IPS DF 6.9 (cell line): ENCODE data around the gene STARD9.
A peak's percentile ranks its signal among the peaks of the same experiment; 100 is the strongest.

ENCODE experiments used
- DNase-seq: peaks from one replicate; pipeline ENCODE4 v3.0.0-alpha.2; 2013; ENCODE audit warnings: low read depth, low spot score
- H3K27ac ChIP-seq: one replicate; pipeline ENCODE4 v1.5.1; 2013; ENCODE audit warnings: low read length, control low read depth
- H3K27me3 ChIP-seq: 2 replicates; pipeline ENCODE4 v1.6.1; 2013; ENCODE audit warnings: mild to moderate bottlenecking, low read length; ENCODE audit not compliant: control insufficient read depth, insufficient read depth
- H3K36me3 ChIP-seq: 2 replicates; pipeline ENCODE4 v1.6.1; 2013; ENCODE audit warnings: low read length; ENCODE audit not compliant: control insufficient read depth, insufficient read depth
- H3K4me1 ChIP-seq: 2 replicates; pipeline ENCODE4 v1.6.1; 2013; ENCODE audit warnings: low read length; ENCODE audit not compliant: control insufficient read depth, insufficient read depth
- H3K4me3 ChIP-seq: 2 replicates; pipeline ENCODE4 v1.5.1; 2013; ENCODE audit warnings: mild to moderate bottlenecking, low read length
- H3K9me3 ChIP-seq: 2 replicates; pipeline ENCODE4 v1.6.1; 2013; ENCODE audit warnings: low read length, inconsistent platforms; ENCODE audit not compliant: control insufficient read depth, insufficient read depth
- WGBS: extraction: QIAGEN DNeasy Blood & Tissue Kit; methylation state at CpG from one replicate; pipeline ENCODE4 v1.1.7; 2013; ENCODE audit warnings: mixed read lengths, missing lambda C conversion rate; ENCODE audit not compliant: insufficient read length, insufficient coverage; 5-methylcytosine and 5-hydroxymethylcytosine counted together

STARD9 gene

DNA sequence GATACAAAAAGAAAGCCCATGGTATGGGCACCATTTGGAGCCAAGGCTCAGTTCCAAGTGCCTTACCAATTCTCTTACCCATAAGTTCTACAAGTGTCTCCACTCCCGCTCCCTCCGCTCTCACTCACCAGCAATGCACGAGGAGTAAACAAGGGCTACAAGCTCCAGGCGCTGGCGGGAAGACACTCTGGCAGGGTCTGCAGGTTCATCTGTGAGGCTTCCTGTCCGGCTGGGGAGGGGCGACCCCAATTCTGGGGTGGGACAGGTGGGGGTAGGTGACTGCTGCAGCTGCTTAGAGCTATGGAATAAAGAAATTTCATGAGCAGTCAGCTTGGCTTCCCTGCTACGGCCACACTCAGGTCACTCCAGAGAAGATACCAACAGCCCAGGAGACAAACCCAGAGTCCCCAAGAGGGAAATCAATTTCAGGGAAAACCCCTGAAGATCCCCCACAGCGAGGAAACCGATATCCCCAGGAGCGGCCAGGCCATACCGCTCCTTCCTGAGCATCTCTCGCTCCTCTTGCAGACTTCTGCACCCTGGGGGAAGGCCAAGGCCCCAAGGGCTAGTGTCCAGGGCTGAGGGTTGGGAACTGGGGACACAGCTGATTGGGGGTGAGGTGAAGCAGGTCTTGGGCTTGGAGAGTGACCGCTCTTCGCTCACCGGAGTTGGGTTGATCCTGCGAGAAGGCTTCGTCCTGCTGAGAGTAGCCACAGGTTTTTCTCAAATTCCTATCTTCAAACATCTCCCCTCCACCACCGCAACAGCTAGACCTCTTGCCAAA lies 160.2 kb downstream of the STARD9 start:
- Histone ChIP-seq H3K27ac (no peak overlapping the region), H3K27me3 (no peaks in the 10 kb centered on the region), H3K36me3 (peaks cover 14% of the 10 kb centered on the region; the same call in 1 of the 2 replicates), H3K4me1 (no peaks in the 10 kb centered on the region), H3K9me3 (no peaks in the 10 kb centered on the region), H3K4me3 (peak overlapping the region; percentile 62; the same call in 1 of the 2 replicates)
- 100% methylated on average over 1 of the region's 19 CpGs for WGBS
- no peak for DNase-seq

DNA sequence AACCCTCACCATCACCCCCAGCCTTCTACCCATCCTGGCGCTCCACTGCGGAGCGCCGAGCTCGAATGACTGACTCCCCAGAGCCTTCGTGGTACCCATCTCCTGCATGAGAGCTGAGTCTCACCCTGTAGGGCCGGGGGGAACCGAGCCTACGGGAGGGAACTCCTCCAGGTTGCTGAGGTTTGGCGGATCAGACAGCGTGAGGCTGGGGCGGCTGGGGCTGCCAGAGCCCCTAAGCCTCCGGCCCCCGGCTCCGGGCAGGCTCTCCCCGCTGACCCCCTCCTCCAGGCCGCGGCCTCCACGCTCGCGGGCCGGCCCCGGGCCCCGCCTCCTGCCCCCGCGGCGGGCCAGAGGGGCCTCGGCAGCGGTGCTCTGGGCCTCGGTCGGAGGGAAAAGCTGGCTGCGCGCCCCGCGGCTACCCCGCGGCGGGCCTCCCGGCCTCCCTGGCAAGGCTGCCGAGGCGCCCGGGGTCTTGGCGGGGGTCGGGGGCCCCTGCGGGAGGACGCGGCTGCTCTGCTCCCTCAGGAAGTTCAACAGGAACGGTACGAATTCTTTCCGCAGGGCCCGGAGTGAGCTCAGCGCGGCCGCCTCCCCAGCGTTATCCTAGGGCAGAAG lies 160.9 kb downstream of the STARD9 start:
- H3K27ac ChIP-seq: no peak overlapping the region
- no peak for DNase-seq
- H3K27me3 ChIP-seq: no peaks in the 10 kb centered on the region
- no peaks in the 10 kb centered on the region for H3K4me1 ChIP-seq
- no CpG with 5 or more reads among the region's 55 CpGs for WGBS
- H3K4me3 ChIP-seq: peak overlapping the region; percentile 62
- peaks cover 14% of the 10 kb centered on the region; the same call in 1 of the 2 replicates for H3K36me3 ChIP-seq
- H3K9me3 ChIP-seq: no peaks in the 10 kb centered on the region

DNA sequence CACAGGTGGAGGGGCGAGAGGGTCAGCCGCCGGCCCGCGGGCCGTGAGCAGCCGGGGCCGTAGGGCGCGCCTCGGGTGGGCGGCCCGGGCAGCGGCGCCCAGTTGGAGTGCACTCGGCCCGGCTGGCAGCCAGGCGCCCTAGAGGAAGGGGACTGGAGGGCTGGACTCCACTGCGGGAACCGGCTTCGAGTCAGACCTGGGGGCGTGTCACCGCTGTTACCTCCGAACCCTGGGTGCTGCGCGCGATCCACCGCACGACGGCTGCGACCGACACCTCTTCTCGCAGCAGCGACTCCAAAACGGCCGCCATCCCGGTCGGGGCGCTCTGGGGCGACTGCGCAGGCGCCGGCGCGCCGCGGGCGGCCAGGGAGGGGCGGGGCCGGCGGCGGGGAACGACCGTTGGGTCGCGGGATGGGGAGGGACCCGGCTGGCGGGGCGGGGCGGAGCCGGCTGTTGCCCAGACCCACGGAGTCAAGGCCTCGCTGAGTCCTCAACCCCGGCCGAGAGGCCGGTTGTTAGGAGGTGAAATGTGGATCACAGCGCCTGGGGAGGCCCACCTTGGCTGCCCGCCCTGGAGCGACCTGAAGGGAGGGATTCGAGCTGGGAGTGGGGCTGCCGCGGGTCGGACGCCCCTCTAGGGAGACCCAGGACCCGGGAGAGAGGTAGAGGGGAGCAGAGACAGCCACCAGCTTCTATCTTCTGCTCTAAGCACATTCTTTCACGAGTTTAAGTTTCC lies 161.6 kb downstream of the STARD9 start, which contains the start of gene CDAN1:
TSS of gene CDAN1 (minus strand) at position 336 of the 736 bp plus-strand sequence. CDS start at position 310, 26 bp downstream.
- Histone ChIP-seq H3K4me3 (peak within 1 kb of the TSS; percentile 62), H3K36me3 (peaks cover 14% of the 10 kb centered on the region; the same call in 1 of the 2 replicates), H3K9me3 (no peaks in the 10 kb centered on the region), H3K27me3 (no peaks in the 10 kb centered on the region), H3K4me1 (no peaks in the 10 kb centered on the region), H3K27ac (no peak within 1 kb of the TSS)
- peak; percentile 48 for DNase-seq
- no CpG with 5 or more reads among the region's 76 CpGs for WGBS

DNA sequence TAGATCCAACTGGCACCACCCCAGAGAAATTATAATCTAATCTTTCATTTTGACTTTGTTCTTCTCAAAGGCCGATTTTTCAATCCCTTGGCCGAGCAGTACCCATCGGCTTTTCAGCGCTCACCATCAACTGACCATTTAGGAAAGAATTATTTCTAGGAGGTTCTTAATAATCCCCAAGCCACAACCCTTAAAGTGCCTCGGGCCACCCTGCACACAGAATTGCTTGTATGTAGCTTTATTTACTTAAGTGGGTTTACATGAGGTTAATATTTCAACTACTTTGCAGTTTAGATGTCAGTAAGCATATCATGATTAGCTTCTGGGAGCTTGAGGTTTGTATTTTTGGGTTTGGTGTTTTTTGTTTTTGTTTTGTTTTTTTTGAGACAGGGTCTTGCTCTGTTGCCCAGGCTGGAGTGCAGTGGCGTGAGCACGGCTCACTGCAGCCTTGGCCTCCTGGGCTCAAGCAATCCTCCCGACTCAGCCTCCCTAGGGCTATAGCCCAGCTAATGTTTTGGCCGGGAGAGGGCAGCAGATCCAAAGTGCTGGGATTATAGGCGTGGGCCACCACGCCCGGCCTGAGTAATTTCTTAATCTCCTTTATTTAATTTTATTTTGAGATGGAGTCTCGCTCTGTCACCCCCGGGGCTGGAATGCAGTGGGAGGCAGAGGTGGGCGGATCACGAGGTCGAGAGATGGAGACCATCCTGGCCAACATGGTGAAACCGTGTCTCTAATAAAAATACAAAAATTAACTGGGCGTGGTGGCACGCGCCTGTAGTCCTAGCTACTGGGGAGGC lies 162.3 kb downstream of the STARD9 start:
- WGBS: no CpG with 5 or more reads among the region's 21 CpGs
- Histone ChIP-seq H3K27ac (no peak overlapping the region), H3K9me3 (no peaks in the 10 kb centered on the region), H3K36me3 (peaks cover 7% of the 10 kb centered on the region; the same call in 1 of the 2 replicates), H3K27me3 (no peaks in the 10 kb centered on the region), H3K4me3 (no peak overlapping the region; the same call in 1 of the 2 replicates), H3K4me1 (no peaks in the 10 kb centered on the region)
- no peak for DNase-seq

DNA sequence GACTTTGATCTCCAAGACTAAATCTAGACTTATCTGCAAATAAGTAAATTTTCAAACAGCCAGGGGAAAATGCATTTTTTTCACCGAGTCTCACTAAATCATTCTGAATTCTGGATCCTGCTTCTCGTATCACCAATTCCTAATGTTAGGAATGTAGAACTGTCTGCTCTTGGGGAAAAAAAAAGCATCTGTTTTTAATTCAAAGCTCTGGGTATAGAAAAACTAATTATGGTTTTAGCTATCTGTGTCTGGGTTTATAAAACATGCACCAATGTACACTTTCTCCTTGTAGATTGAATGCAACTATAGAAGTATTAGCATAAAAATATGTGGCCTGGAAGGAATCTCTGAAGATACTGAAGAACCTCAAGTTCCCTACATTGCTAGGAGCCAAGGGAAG lies 166.3 kb downstream of the STARD9 start:
- Histone ChIP-seq H3K9me3 (no peaks in the 10 kb centered on the region), H3K27me3 (no peaks in the 10 kb centered on the region), H3K27ac (no peak overlapping the region), H3K4me3 (no peak overlapping the region), H3K36me3 (peaks cover 3% of the 10 kb centered on the region; the same call in 1 of the 2 replicates), H3K4me1 (no peaks in the 10 kb centered on the region)
- no peak for DNase-seq
- no CpG with 5 or more reads among the region's 2 CpGs for WGBS

GRCh38 chr15:42742149-42742548 lies 166.7 kb downstream of the STARD9 start:
- no peaks in the 10 kb centered on the region for H3K27me3 ChIP-seq
- no peak for DNase-seq
- H3K4me1 ChIP-seq: no peaks in the 10 kb centered on the region
- H3K36me3 ChIP-seq: peaks cover 3% of the 10 kb centered on the region; the same call in 1 of the 2 replicates
- H3K4me3 ChIP-seq: no peak overlapping the region
- no peak overlapping the region for H3K27ac ChIP-seq
- WGBS: no CpG with 5 or more reads among the region's 4 CpGs
- H3K9me3 ChIP-seq: no peaks in the 10 kb centered on the region

GRCh38 chr15:42744195-42744594 lies 168.8 kb downstream of the STARD9 start:
- Histone ChIP-seq H3K36me3 (peaks cover 3% of the 10 kb centered on the region; the same call in 1 of the 2 replicates), H3K27me3 (no peaks in the 10 kb centered on the region), H3K27ac (no peak overlapping the region), H3K9me3 (no peaks in the 10 kb centered on the region), H3K4me3 (no peak overlapping the region), H3K4me1 (no peaks in the 10 kb centered on the region)
- no peak for DNase-seq
- no CpG with 5 or more reads among the region's 1 CpG for WGBS

DNA sequence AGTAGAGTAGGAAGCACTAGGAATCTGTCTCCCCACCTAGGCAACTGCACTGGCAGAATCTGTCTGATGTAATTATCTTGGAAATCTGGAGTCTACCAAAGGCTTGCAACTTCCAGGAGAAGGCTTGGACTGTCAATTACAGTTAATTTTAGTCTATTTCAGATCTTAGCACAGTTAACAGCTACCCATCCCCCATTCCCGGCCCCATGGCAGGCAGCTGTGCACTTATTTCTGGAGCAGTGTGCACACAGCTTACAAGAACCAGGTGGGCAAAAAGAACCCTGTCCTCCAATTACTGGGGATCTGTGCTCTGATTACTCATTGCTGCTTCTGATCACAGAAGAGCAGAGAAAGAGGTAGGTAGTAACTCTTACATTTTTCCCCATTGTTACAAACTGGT lies 173.9 kb downstream of the STARD9 start:
- DNase-seq: no peak
- Histone ChIP-seq H3K4me1 (no peaks in the 10 kb centered on the region), H3K4me3 (no peak overlapping the region), H3K36me3 (peaks cover 3% of the 10 kb centered on the region; the same call in 1 of the 2 replicates), H3K27ac (no peak overlapping the region), H3K27me3 (no peaks in the 10 kb centered on the region), H3K9me3 (no peaks in the 10 kb centered on the region)
- WGBS: no CpG with 5 or more reads among the region's 1 CpG

DNA sequence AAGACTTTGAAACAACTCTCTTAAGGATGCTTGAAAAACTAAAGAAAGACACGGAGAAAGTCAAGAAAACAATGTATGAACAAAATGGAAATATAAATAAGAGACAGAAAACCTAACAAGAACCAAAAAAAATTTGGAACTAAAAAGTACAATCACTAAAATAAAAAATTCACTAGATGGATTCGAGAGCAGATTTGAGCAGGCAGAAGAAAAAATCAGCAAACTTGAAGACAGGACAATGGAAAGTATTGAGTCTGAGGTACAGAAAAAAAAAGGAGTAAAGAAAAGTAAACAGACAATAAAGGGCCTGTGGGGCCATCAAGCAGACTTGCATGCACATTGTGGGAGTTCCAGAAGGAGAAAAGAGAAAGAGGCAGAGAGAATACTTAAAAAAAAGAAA lies 174.9 kb downstream of the STARD9 start:
- Histone ChIP-seq H3K36me3 (peaks cover 3% of the 10 kb centered on the region; the same call in 1 of the 2 replicates), H3K27ac (no peak overlapping the region), H3K4me3 (no peak overlapping the region), H3K27me3 (no peaks in the 10 kb centered on the region), H3K9me3 (no peaks in the 10 kb centered on the region), H3K4me1 (no peaks in the 10 kb centered on the region)
- no CpG with 5 or more reads among the region's 2 CpGs for WGBS
- no peak for DNase-seq
